A549 (cell line): ENCODE results near the gene CLSTN2.

Experiments
- EP300 ChIP-seq, 2 experiments: fragments of >200 bp; sonication (Bioruptor Twin); formaldehyde crosslinking; IDR thresholded peaks; 2 replicates in 1 of 2; 3 replicates in 1 of 2; pipeline ENCODE4 v1.6.1; 2016 to 2017
- SREBF2 ChIP-seq: fragments of 450-650 bp; IDR thresholded peaks from 2 replicates; pipeline ENCODE4 v1.6.1; 2014; ENCODE audit warnings: mild to moderate bottlenecking, moderate library complexity
- TF ChIP-seq, protein P1 (sequence below): fragments of >200 bp; sonication (Bioruptor Twin); formaldehyde crosslinking; IDR thresholded peaks from 3 replicates; pipeline ENCODE4 v1.5.1; 2016

DNA sequence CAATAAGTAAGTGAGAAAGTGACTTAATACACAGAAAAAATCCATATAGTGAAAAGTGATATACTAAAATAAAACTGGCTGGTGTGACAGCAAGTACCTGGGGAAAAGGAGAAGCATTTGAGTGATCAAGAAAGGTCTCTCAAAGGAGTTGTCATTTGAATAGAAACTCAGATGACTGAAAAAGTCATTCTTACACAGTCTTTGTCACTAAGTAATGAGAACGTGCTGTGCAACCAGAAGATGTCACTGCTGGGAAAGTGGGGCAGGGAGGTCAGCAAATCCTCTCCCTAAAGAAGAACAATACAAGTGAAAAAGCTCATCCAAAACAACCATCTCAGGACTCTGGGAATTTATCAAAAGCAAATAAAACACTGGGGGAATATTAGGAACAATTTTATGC lies 425.3 kb downstream of the CLSTN2 start:
- TF ChIP-seq EP300 (IDR thresholded peaks at IDR 0.05) (no peak), SREBF2 (no peak)
- TF ChIP-seq, protein P1, sequence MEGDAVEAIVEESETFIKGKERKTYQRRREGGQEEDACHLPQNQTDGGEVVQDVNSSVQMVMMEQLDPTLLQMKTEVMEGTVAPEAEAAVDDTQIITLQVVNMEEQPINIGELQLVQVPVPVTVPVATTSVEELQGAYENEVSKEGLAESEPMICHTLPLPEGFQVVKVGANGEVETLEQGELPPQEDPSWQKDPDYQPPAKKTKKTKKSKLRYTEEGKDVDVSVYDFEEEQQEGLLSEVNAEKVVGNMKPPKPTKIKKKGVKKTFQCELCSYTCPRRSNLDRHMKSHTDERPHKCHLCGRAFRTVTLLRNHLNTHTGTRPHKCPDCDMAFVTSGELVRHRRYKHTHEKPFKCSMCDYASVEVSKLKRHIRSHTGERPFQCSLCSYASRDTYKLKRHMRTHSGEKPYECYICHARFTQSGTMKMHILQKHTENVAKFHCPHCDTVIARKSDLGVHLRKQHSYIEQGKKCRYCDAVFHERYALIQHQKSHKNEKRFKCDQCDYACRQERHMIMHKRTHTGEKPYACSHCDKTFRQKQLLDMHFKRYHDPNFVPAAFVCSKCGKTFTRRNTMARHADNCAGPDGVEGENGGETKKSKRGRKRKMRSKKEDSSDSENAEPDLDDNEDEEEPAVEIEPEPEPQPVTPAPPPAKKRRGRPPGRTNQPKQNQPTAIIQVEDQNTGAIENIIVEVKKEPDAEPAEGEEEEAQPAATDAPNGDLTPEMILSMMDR: no peak
